ENCODE results near the gene ADAD2. TPM values are rescaled to one million over a fixed set of nuclear protein-coding genes. Genes with fewer than 3 reads are reported as not detected.
"Not testable (repeated sequence)": the region's sequence is repeated elsewhere in the genome, so short reads cannot be mapped to it uniquely, and the experiment has no call there.

The ADAD2 gene
- total RNA-seq, 1 donor: not detected

DNA sequence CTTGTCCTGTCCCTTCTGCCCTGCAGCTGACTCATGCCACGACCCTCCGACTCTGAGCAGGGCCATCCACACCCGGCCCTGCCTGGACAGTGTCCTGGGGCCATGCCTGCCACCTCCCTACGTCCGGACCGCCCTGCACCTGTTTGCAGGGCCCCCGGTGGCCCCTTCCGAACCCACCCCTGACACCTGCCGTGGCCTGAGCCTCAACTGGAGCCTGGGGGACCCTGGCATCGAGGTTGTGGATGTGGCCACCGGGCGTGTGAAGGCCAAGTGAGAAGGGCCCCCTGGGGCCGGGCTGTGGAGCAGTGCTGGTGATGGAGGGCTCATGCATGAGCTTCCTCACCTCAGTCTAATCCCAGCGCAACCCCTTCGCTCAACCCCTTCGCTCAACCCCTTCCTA is 5.1 kb downstream of the ADAD2 start:
- DNase-seq (ENCODE audit: low read depth): no peak
- no peak for TF ChIP-seq CTCF (IDR thresholded peaks at IDR 0.05; ENCODE audit: insufficient read depth, low read depth, low read length)

GRCh38 chr16:84196727-84197394 is 5.9 kb downstream of the ADAD2 start:
- no peak overlapping the region for H3K4me3 ChIP-seq (ENCODE audit: low read depth, low read length)
- DNase-seq (ENCODE audit: low read depth): no peak
- no peak for TF ChIP-seq CTCF (IDR thresholded peaks at IDR 0.05; ENCODE audit: insufficient read depth, low read depth, low read length)

More for the DNA sequence above, 5.1 kb downstream of the ADAD2 start:
- H3K4me3 ChIP-seq (ENCODE audit: low read depth, low read length): no peak overlapping the region

- TF ChIP-seq CTCF (IDR thresholded peaks at IDR 0.05; ENCODE audit: insufficient read depth, low read depth, low read length): no peak
- H3K4me3 ChIP-seq (ENCODE audit: low read depth, low read length): no peak overlapping the region
- no peak for DNase-seq (ENCODE audit: low read depth)
These were observed 6.6 kb downstream of the ADAD2 start for GRCh38 chr16:84197466-84198128.

DNA sequence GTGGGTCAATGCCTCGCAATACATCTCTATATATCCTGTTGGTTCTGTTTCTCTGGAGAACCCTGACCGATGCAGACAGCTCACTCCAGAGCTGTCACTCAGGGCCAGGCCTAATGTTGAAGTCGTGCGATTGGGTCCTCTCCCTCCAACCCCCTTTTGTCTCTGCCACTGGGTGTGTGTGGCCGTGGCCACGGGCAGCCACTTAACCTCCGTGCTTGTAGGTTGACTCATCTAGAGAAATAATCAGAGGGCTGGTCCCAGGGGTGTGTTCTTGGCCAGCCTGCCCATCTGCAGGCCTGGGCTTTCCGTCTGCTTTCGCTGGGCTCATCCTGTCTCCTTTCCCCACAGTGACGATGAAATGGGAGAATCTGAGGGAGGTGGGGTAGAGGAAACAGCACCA is 7.4 kb downstream of the ADAD2 start:
- no peak overlapping the region for H3K4me3 ChIP-seq (ENCODE audit: low read depth, low read length)
- peak; percentile 45 for DNase-seq (ENCODE audit: low read depth)
- no peak for TF ChIP-seq CTCF (IDR thresholded peaks at IDR 0.05; ENCODE audit: insufficient read depth, low read depth, low read length)

DNA sequence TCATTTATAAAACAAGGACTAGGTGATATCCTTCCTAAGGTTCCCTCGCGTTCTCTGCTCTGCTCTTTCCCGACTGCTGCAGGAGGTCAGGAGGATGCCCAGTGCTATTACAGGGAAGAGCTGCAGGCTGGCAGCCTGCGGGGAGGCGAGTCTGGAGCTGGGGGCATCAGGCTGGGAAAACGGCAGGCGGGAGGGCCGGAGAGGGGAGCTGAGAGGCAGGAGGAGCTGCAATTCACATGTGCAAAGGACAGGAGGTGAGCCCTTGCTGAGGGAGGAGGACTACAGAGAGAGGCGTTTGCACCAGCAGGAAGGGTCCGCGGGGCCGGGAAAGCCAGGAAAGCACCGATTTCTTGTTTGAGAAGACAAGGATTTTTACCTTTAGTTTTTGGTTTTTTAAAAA is 8.1 kb downstream of the ADAD2 start:
- no peak for TF ChIP-seq CTCF (IDR thresholded peaks at IDR 0.05; ENCODE audit: insufficient read depth, low read depth, low read length)
- no peak overlapping the region for H3K4me3 ChIP-seq (ENCODE audit: low read depth, low read length)
- DNase-seq (ENCODE audit: low read depth): no peak

DNA sequence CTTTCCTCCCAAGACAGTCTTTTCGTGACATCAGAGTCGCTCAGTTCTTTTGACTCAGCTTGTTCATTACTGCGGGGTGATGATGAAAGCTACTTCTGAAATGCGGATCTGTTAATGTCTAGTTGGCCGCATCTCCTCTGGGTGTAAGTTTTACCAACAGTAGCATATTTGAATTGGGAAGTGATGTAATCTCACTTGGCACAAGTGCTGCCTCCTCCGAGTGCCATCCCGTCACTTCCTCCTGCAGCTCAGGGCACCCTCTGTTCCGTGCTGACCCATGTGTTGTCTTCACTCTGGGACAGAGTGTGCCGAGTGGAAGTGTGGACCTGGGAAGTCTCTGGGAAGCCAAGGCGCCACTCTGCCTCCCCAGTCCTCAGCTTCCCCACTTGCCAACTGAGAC is 8.9 kb downstream of the ADAD2 start:
- DNase-seq (ENCODE audit: low read depth): no peak
- no peak for TF ChIP-seq CTCF (IDR thresholded peaks at IDR 0.05; ENCODE audit: insufficient read depth, low read depth, low read length)
- no peak overlapping the region for H3K4me3 ChIP-seq (ENCODE audit: low read depth, low read length)

DNA sequence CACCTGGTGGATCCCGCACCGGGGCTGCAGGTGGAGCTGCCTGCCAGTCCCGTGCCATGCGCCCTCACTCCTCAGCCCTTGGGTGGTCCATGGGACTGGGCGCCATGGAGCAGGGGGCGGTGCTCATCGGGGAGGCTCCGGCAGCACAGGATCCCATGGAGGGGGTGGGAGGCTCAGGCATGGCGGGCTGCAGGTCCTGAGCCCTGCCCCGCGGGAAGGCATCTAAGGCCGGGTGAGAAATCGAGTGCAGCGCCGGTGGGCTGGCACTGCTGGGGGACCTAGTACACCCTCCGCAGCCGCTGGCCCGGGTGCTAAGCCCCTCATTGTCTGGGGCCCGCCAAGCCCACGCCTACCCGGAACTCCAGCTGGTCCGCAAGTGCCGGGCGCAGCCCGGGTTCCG is 13.6 kb downstream of the ADAD2 start:
- DNase-seq (ENCODE audit: low read depth); H3K4me3 ChIP-seq (ENCODE audit: low read depth, low read length): not testable (repeated sequence)

DNA sequence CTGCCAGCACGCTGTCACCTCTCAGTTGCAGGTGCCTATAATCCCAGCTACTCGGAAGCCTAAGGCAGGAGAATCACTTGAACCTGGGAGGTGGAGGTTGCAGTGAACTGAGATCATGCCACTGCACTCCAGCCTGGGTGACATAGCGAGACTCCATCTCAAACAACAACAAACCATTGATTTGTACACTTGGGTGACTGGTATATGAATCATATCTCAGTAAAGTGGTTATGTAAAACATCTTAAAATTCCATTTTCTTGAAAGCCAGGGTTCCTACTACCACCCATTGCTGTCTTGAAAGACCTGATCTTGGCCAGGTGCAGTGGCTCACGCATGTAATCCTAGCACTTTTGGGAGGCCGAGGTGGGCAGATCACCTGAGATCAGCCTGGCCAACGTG is 14.2 kb downstream of the ADAD2 start:
- DNase-seq (ENCODE audit: low read depth); H3K4me3 ChIP-seq (ENCODE audit: low read depth, low read length): not testable (repeated sequence)
